OCI-LY1 (cell line): Measurements from ENCODE around the gene CCNL2.

Experiments
- H2AFZ ChIP-seq: fragments of 200-600 bp; sonication (generic), shearing (Covaris generic); 2 replicates; pipeline ENCODE4 v1.6.0; 2014; ENCODE audit warnings: antibody characterized with exemption, mild to moderate bottlenecking, low read length
- H3F3A ChIP-seq: fragments of 200-600 bp; sonication (generic), shearing (Covaris generic); 2 replicates; pipeline ENCODE4 v1.6.0; 2014; ENCODE audit warnings: mild to moderate bottlenecking, antibody characterized with exemption, low read length, moderate library complexity; ENCODE audit not compliant: insufficient read depth
- H3K27ac ChIP-seq: fragments of 200-600 bp; sonication (generic); 2 replicates; pipeline ENCODE4 v1.5.1; 2014; ENCODE audit warnings: low read length, mixed run types, mild to moderate bottlenecking, low read depth; ENCODE audit not compliant: poor library complexity, severe bottlenecking
- H3K27me3 ChIP-seq: fragments of 200-600 bp; sonication (generic); 2 replicates; pipeline ENCODE4 v1.6.0; 2014; ENCODE audit warnings: antibody characterized with exemption, mild to moderate bottlenecking, low read length, moderate library complexity; ENCODE audit not compliant: insufficient read depth
- H3K36me3 ChIP-seq: fragments of 200-600 bp; sonication (generic); 2 replicates; pipeline ENCODE4 v1.6.1; 2014; ENCODE audit warnings: mild to moderate bottlenecking, antibody characterized with exemption, low read length, moderate library complexity, mixed read lengths; ENCODE audit not compliant: insufficient read depth
- H3K4me1 ChIP-seq: fragments of 200-600 bp; sonication (generic); 2 replicates; pipeline ENCODE4 v1.5.1; 2014; ENCODE audit warnings: mild to moderate bottlenecking, low read length, moderate library complexity; ENCODE audit not compliant: insufficient read depth, severe bottlenecking
- H3K4me2 ChIP-seq: fragments of 200-600 bp; sonication (generic), shearing (Covaris generic); 2 replicates; pipeline ENCODE4 v1.6.1; 2014; ENCODE audit warnings: low read length
- H3K4me3 ChIP-seq: fragments of 200-600 bp; sonication (generic); 2 replicates; pipeline ENCODE4 v1.5.1; 2014; ENCODE audit warnings: low read length, low read depth, mild to moderate bottlenecking, mixed read lengths; ENCODE audit not compliant: poor library complexity, severe bottlenecking
- H3K79me2 ChIP-seq: fragments of 200-600 bp; shearing (Covaris generic); 2 replicates; pipeline ENCODE4 v1.6.1; 2016; ENCODE audit warnings: mixed run types, low read length, mixed read lengths; ENCODE audit not compliant: insufficient read depth
- H3K9ac ChIP-seq: fragments of 200-600 bp; sonication (generic), shearing (Covaris generic); 2 replicates; pipeline ENCODE4 v1.6.1; 2014; ENCODE audit warnings: mild to moderate bottlenecking, low read length, mixed read lengths
- H3K9me2 ChIP-seq: fragments of 200-600 bp; sonication (generic), shearing (Covaris generic); 2 replicates; pipeline ENCODE4 v1.6.1; 2014; ENCODE audit warnings: low read depth, mild to moderate bottlenecking, low read length, mixed read lengths
- H3K9me3 ChIP-seq: fragments of 200-600 bp; shearing (Covaris generic); 2 replicates; pipeline ENCODE4 v1.6.1; 2014; ENCODE audit warnings: low read length, mixed read lengths
- H4K20me1 ChIP-seq: fragments of 200-600 bp; sonication (generic), shearing (Covaris generic); 2 replicates; pipeline ENCODE4 v1.6.0; 2016; ENCODE audit warnings: mild to moderate bottlenecking, low read length; ENCODE audit not compliant: insufficient read depth
- CTCF ChIP-seq: fragments of 200-600 bp; sonication (generic), shearing (Covaris generic); IDR thresholded peaks from 2 replicates; pipeline ENCODE4 v1.5.1; 2017; ENCODE audit warnings: mild to moderate bottlenecking, antibody characterized with exemption, low read length, moderate library complexity, mixed read lengths
- EZH2 ChIP-seq: fragments of 200-600 bp; sonication (generic), shearing (Covaris generic); IDR thresholded peaks from 2 replicates; pipeline ENCODE4 v1.8.0; 2017; ENCODE audit warnings: borderline replicate concordance, mixed run types, mild to moderate bottlenecking, antibody characterized with exemption, low read length, moderate library complexity, mixed read lengths

The CCNL2 gene

GRCh38 chr1:1438531-1439381 is 39.6 kb upstream of the CCNL2 start:
- Histone ChIP-seq H4K20me1 (no peaks in the 10 kb centered on the region), H2AFZ (no peak overlapping the region), H3K4me1 (no peaks in the 10 kb centered on the region), H3K9ac (no peak overlapping the region), H3K27ac (no peak overlapping the region), H3K79me2 (no peaks in the 10 kb centered on the region), H3K4me3 (no peak overlapping the region), H3K9me2 (no peaks in the 10 kb centered on the region), H3K9me3 (no peaks in the 10 kb centered on the region), H3F3A (no peaks in the 10 kb centered on the region), H3K36me3 (no peaks in the 10 kb centered on the region), H3K27me3 (peaks cover 7% of the 10 kb centered on the region; the same call in 1 of the 2 replicates), H3K4me2 (no peak overlapping the region)
- TF ChIP-seq CTCF, result no peak
- TF ChIP-seq EZH2, result no peak

GRCh38 chr1:1437904-1438376 is 38.8 kb upstream of the CCNL2 start:
- H3F3A ChIP-seq, result no peaks in the 10 kb centered on the region
- H3K9ac ChIP-seq, result no peak overlapping the region
- H3K9me2 ChIP-seq, result no peaks in the 10 kb centered on the region
- no peaks in the 10 kb centered on the region for H4K20me1 ChIP-seq
- no peaks in the 10 kb centered on the region for H3K36me3 ChIP-seq
- H3K9me3 ChIP-seq, result no peaks in the 10 kb centered on the region
- TF ChIP-seq EZH2, result no peak
- TF ChIP-seq CTCF, result no peak
- no peaks in the 10 kb centered on the region for H3K79me2 ChIP-seq
- H3K4me2 ChIP-seq, result no peak overlapping the region
- H3K4me3 ChIP-seq, result no peak overlapping the region
- peaks cover 7% of the 10 kb centered on the region; the same call in 1 of the 2 replicates for H3K27me3 ChIP-seq
- no peaks in the 10 kb centered on the region for H3K4me1 ChIP-seq
- H2AFZ ChIP-seq, result no peak overlapping the region
- H3K27ac ChIP-seq, result no peak overlapping the region

GRCh38 chr1:1437033-1437903 is 38.1 kb upstream of the CCNL2 start:
- Histone ChIP-seq H3K4me2 (no peak overlapping the region), H3K9me2 (no peaks in the 10 kb centered on the region), H4K20me1 (no peaks in the 10 kb centered on the region), H3K36me3 (no peaks in the 10 kb centered on the region), H3K9me3 (no peaks in the 10 kb centered on the region), H3K9ac (no peak overlapping the region), H3K4me1 (no peaks in the 10 kb centered on the region), H3K27ac (no peak overlapping the region), H2AFZ (no peak overlapping the region), H3K27me3 (peaks cover 7% of the 10 kb centered on the region; the same call in 1 of the 2 replicates), H3K4me3 (no peak overlapping the region), H3F3A (no peaks in the 10 kb centered on the region), H3K79me2 (no peaks in the 10 kb centered on the region)
- no peak for TF ChIP-seq EZH2
- TF ChIP-seq CTCF, result no peak
